Activated T-cell treated with anti-CD3 and anti-CD28 coated beads for 48 hours (primary cell): ENCODE results near the gene GMCL2.

Experiments
- DNase-seq: peaks from one replicate; pipeline ENCODE4 v3.0.0-alpha.2; 2020; ENCODE audit warnings: low read depth

GMCL2 gene

DNA sequence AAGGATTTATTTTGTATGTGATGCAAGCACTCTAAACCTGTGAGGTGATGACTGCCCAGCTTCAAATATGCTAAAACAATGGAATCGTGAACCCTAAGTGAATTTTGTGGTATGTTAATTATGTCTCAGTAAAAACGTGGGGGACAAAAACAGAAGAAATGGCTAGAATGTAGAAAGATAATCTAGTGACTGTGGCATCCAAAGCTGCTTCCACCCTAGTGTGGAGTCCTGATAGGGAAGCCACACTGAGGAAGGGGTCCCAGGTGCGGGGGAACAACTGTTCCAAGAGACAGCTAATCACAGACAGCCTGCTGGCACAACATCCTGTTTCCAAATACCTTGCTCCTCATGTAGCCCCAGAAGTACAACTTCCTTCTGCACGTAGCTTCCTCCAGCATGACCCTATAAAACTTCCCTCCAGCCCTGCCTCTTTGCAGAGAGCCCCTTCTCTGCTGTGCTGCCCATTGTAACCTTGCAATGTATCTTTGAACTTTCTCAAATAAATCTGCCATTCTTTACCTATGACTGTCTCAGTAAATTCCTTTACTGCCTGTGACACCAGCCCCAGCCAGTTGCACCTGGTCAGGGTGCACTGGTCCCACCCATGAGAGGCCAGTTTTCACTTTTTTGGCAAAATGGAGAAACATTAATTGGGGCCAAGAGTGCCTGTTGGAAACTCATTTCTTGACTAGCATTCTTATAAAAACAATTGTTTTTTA is 4.9 kb downstream of the GMCL2 start:
- no peak for DNase-seq

DNA sequence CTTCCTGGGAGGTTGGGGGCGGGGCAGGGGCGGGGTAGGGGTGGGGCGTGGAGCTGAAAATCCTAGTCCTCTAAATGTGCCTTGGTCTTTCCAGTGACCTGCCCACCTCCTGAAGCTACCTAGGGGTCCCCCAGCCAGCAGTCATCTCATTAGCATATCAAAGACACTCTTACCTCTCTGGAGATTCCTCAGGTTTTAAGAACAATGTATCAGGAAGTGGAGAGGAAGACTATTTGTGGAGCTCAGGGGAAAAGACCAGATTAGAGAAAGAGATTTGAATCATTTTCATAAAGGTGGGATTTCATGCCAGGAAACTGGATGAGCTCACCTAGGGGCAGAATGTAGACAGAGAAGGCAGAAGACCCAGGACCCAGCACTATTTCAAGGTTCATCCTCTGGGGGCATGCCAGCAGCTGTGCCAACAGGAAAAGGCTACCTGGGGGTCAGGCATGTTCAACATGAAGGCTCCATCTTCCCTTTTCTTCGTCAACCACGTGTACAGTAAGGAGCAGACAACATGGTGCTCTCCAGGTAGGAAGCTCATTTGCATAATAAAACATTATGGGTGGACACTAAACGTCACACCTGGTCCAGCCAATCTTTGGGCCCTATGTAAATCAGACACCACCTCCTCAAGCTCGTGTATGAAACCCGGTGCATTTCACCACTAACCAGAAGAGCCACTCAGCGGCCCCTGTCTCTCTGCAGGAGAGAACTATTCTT is 6.9 kb downstream of the GMCL2 start:
- no peak for DNase-seq

- no peak for DNase-seq
Measured at GRCh38 chr5:178177569-178177968, 9.6 kb downstream of the GMCL2 start.

DNA sequence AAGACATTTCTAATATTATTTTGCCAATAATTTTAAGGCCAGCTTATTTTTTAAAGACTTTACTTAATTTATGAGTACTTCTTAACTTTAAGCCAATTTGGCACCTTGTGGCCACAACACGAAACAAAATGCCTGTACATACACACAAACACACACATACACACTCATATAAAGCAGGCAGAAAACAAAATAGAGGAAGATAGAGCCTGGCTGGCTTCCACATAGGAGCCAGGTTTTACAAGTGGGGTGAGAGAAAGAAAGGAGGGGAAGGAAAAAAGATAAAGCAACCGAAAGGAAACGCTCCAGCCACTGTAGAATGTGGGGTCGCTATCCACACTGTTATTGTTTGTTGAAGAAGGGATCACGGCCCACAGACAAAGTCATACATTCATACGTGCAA is 10.4 kb downstream of the GMCL2 start:
- DNase-seq: no peak

DNA sequence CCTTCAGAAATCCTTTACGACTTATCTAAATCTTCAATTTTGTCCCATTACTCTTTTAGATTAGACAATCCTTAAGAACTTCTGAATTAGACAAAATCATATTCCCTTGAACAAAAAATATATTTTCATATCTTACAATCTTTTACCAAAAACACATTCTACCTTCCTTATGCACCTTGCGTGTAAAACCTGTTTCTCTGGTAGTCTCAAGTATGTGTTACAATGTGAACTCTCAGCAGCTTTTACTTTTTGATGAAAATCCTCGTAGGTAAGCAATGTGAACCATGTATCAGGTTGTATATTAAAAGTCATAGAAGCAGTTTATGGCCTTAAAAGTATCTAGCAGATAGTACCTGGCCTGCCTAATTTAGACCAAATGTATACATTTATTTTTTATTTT is 12.7 kb downstream of the GMCL2 start:
- DNase-seq: no peak

- no peak for DNase-seq
Measured at GRCh38 chr5:178170455-178170854, 16.7 kb downstream of the GMCL2 start.

GRCh38 chr5:178165581-178165980 is 21.6 kb downstream of the GMCL2 start:
- DNase-seq: no peak

GRCh38 chr5:178163772-178164735 is 23.1 kb downstream of the GMCL2 start:
- DNase-seq: peak; percentile 92

DNA sequence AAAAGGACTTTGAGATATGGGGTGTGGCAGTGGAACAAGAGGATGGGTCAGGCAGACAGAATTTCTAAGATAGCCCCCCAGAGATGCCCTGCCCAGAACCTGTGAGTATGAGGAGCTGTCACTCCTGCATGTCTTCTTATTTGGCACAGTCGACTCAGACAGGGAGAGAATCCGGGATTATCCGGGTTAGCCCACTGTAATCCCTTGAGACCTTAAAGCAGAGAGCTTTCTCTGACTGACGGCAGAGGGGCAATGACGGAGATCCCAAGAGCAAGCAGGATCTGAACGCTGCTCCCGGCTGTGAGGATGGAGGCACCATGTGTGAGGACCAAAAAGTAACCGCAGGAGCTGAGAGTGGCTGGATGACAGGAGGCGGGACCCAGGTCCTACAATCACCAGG is 24.7 kb downstream of the GMCL2 start:
- DNase-seq: no peak

- no peak for DNase-seq
Measured at GRCh38 chr5:178160176-178160575, 27.0 kb downstream of the GMCL2 start.

GRCh38 chr5:178155065-178155464 is 32.1 kb downstream of the GMCL2 start:
- no peak for DNase-seq

DNA sequence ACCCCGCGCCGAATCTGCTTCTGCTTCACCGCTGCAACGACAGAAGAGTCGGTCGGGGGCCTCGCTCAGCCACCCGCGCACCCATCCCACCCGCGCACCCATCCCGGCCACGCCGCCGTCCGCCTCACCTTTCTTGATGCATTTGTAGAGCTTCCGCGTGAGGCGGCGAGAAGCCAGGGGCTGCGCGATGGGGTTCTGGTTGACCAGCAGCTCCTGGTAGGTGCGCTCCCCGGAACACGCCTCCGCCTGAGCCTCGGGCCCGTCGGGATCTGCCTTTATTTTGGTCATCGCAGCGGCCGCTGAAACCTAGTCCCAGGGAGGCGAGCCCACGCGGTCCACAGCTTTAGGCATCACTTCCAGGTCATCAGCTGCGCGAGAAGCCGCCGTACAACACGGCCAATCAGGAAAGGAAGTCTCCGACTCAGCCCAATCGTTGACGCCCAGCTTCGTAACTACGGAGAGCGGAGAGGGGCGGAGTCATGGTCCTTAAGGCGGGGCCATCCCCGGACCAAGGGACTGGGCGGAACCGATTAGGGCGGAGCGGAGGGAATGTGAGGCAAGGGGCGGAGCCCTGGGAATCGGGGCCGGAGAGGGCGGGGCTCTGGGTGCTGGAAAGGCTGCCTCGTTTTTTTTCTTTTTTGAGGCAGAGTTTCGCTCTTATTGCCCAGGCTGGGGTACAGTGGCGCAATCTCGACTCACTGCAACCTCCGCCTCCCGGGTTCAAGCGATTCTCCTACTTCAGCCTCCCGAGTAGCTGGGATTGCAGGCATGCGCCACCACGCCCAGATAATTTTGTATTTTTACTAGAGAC is 33.4 kb downstream of the GMCL2 start, which contains the start of gene NHP2:
Gene NHP2 (minus strand): TSS at position 356 of the 811 bp plus-strand sequence. CDS start 68 bp downstream, at position 288.
- peak; percentile 98 for DNase-seq

DNA sequence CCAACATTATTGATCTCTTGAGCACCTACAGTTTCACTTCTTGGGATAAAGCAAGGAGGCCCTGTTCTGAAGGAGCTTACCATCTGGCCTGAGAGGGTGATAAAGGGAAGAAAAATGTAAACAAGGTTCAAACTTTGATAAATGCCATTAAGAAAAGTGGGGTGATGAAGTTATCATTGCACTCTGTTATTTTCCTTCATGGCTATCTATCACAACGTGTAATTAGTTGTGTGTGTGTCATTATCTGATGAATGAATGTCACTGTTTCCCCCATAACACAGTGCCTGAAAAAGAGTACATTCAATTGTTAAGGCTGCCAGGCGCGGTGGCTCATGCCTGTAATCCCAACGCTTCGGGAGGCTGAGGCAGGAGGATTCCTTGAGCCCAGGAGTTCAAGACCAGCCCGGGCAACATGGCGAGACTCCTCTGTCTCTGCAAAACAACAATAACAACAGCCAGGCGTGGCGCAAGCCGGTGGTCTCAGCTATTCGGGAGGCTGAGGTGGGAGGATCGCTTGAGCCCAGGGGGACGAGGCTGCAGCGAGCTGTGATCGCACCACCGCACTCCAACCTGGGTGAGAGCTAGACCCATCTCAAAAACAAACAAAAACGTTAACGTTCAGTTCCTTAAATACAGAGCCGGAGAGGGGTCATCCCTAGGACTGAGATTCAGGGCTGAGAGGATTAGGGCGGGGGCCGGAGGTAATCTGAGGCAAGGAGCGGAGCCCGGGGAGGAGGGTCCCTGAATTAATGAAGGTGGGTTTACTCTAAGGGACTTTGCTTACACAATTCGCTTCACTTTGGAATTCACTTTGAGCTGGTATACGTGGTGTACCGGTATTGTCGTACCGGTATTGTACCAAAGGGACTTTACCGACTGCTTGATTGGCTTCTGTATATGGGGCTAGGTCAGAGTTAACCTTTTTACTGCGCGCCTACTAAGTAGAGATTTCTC is 34.4 kb downstream of the GMCL2 start:
- DNase-seq: no peak

- no peak for DNase-seq
Measured at GRCh38 chr5:178150977-178151734, 36.0 kb downstream of the GMCL2 start.

DNA sequence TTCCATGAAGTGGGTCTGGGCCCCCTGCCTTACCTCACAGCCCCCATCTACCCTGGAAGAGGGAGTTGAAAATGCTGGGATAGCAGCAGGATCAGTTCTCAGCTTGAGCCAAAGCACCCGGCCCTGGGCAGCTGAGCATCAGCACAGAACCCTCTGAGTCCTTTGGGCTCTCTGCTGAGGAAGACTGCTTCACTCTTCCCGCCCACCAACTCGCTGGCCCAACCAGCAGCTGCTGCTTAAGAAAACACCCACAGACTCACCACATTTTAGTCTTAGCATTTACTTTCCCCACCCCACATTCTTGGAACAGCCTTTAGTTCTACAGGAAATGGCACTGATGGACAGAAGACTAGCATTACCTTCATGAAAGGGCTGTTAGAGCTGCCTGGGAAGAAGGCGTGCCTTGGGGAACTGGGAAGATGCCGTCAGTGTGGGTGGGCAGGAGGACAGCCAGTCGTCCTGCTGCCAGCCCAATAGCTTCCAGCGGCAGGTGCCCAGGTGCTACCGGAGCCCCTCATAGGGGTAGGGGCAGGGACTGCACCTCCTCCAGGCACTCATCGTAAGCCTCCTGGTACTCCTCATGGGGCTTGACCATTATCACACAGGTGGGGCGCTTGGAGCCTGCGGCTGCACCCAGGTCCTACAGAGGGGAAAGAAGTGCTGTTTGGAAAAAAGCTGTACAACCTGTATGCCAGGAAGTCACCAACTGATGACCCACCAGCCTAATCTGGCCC is 37.8 kb downstream of the GMCL2 start:
- DNase-seq: no peak

DNA sequence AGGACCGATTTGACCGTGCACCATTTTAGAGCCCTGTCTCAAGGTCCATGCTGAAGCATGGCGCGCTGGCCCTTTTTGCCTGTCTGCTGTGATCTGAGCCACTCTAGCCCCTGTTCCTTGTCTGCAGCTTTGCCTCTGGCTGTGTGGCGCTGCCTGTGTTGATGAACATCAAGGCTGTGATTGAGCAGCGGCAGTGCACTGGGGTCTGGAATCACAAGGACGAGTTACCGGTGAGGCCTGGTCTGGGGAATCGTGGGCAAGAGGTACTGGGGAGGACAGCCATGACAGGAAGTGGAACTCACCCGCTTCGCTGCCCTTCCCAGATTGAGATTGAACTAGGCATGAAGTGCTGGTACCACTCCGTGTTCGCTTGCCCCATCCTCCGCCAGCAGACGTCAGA is 39.8 kb downstream of the GMCL2 start:
- DNase-seq: no peak

GRCh38 chr5:178145965-178146820 is 41.0 kb downstream of the GMCL2 start:
- peak; percentile 55 for DNase-seq

DNA sequence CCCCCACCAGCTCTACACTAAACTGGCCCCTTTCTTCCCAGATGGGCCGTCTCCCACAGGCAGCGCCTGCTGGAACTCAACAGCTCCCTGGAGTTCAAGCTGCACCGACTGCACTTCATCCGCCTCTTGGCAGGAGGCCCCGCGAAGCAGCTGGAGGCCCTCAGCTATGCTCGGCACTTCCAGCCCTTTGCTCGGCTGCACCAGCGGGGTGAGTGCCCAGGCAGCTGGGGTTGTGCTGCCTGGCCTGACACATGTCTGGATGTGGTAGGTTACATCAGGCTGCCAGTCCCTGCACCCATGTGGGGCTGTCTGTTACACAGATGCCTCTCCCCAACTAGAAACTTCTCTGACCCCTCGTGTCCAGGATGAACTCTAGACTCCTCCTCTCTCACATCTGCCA is 43.3 kb downstream of the GMCL2 start:
- DNase-seq: no peak
